ENCODE data around the gene DNAH2.
"Not testable (repeated sequence)": the region's sequence is repeated elsewhere in the genome, so short reads cannot be mapped to it uniquely, and the experiment has no call there.

DNA sequence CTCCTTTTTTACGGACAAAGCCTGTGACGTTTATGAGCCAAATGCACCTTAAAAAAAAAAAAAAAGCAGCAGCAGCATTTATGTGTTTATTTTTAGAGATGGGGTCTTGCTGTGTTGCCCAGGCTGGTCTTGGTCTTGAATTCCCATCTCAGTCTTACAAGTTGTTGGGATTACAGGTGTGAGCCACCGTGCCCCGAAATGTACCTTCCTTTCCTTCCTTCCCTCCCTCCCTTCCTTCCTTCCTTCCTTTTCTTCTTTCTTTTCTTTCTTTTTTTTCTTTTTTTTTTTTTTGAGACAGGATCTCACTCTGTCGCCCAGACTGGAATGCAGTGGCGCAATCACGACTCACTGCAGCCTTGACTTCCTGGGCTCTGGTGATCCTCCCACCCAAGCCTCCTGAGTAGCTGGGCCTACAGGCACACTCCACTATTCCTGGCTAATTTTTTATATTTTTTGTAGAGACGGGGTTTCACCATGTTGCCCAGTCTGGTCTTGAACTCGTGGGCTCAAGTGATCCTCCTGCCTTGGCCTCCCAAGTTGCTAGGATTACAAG, 92.3 kb downstream of the DNAH2 start:
- not testable (repeated sequence) for TF ChIP-seq YY1 (IDR thresholded peaks at IDR 0.05; ENCODE audit: insufficient read depth, insufficient read length); SUZ12 (IDR thresholded peaks at IDR 0.05; ENCODE audit: extremely low read depth, insufficient read depth, insufficient read length)

Data from NT2/D1 (cell line).